ENCODE data around the gene HARBI1.
A peak's percentile ranks its signal among the peaks of the same experiment; 100 is the strongest.

Gene HARBI1

DNA sequence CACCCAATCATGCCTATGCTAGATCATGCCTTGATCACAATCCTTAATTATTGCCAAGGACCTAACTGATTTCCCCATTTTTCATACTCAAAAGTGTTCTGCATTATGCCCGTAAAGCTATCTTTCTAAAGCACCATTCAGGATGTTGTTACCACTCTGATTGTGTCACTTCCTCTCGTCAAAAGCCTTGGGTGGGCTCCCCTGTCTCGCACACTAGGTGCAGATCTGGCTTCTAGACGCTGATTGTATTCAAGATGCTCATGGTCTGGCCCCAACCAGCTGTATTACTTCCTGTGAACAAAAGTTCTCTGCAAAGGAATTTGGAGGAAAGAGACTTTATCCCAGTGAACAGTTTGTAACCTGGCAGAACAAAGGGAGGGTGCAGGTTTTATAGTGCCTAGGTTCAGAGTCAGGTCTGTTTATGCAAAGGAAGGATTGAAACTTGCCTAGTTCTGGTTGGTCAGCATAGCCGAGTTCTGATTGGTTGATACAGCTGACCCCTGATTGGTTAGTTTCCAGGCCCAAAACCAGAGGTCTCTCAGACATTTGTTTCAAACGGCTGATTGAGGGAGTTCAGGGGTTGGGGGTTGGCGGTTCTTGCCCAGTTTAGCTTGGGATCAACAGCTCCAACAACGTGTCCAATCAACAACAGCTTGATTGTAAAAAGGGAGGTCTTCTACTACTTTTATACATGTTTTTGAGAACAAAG lies 25.8 kb upstream of the HARBI1 start:
- peaks cover 35% of the 10 kb centered on the region for H3K36me3 Mint-ChIP-seq (ENCODE audit: low read depth)
- no peak overlapping the region for H3K4me3 Mint-ChIP-seq
- peaks cover 6% of the 10 kb centered on the region for H3K4me1 Mint-ChIP-seq (ENCODE audit: low read depth)
- H3K27me3 Mint-ChIP-seq (ENCODE audit: low read depth) = no peaks in the 10 kb centered on the region
- H3K9me3 Mint-ChIP-seq = peaks cover 5% of the 10 kb centered on the region
- no peak overlapping the region for H3K27ac Mint-ChIP-seq

DNA sequence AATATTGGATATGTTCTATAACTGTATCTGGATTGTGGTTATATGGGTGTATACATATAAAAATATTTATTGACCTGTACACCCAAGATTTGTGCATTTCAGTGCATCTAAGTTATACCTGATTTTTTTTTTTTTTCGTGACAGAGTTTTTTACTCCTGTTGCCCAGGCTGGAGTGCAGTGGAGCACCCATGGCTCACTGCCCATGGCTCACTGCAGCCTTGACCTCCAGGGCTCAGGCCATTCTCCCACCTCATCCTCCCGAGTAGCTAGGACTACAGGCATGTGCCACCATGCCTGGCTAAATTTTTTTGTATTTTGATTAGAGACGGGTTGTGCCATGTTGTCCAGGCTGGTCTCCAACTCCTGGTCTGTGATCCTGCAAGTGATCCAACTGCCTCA lies 24.6 kb upstream of the HARBI1 start:
- Mint-ChIP-seq H3K27ac (no peak overlapping the region), H3K4me3 (no peak overlapping the region), H3K9me3 (peaks cover 5% of the 10 kb centered on the region), H3K27me3 (ENCODE audit: low read depth) (no peaks in the 10 kb centered on the region), H3K36me3 (ENCODE audit: low read depth) (peaks cover 37% of the 10 kb centered on the region), H3K4me1 (ENCODE audit: low read depth) (peaks cover 6% of the 10 kb centered on the region)

DNA sequence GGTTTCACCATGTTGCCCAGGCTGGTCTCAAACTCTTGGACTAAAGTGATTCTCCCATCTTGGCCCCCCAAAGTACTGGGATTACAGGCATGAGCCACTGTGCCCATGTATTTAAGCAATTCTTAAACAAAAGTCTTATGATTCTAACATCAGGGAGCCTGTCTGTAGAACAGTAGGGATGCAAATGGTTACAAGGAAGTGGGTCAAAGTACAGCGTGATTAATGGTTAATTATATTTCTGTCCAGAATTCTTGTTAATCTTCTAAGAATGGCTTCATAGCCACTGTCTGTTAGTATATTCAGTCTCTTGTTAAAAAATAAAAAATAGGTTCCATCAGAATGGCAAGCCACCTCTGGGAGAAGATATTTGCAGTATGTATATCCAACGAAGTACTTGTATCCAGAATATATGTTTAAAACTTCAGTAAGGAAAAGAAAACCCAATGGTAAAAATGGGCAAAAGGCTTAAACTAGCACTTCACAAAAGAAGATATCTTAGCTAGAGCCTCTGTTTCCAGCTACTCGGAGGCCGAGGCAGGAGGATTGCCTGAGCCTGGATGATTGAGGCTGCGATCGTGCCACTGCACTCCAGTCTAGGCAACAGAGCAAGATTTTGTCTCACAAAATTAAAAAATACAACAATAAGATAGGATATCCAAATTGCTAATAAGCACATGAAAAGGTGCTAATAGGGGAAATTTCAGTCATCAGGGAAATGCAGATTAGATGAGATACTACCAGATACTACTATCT lies 23.2 kb upstream of the HARBI1 start:
- no peaks in the 10 kb centered on the region for H3K27me3 Mint-ChIP-seq (ENCODE audit: low read depth)
- no peak overlapping the region for H3K27ac Mint-ChIP-seq
- peaks cover 5% of the 10 kb centered on the region for H3K9me3 Mint-ChIP-seq
- H3K36me3 Mint-ChIP-seq (ENCODE audit: low read depth) = peaks cover 35% of the 10 kb centered on the region
- no peak overlapping the region for H3K4me3 Mint-ChIP-seq
- peaks cover 6% of the 10 kb centered on the region for H3K4me1 Mint-ChIP-seq (ENCODE audit: low read depth)

DNA sequence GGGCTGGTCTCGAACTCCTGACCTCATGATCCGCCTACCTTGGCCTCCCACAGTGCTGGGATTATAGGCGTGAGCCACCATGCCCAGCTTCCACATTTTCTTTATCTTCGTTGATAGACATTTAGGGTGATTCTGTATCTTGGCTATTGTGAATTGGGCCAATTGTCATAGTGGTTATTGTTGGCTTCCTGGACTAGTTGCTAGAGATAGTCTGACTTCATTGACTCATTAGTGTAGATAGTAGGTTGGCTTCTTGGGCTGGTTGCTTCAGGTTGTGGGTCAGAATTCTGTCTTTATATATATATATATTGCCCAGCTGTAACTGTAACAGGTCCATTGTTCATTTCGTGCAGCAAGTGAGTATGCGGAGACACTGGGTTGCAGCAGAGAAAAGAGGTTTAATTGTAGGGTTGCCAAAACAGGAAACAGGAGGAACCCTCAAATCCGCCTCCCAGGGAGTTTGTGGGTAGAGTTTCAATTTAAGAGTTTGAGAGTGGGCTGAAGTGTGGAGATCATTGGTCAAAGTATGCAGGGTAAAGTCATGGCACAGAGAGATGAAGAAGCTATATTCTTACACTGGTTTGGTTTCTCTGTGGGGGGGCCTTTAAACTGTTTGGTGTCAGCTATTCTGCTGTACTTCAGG lies 22.3 kb upstream of the HARBI1 start:
- Mint-ChIP-seq H3K4me1 (ENCODE audit: low read depth) (peaks cover 6% of the 10 kb centered on the region), H3K4me3 (no peak overlapping the region), H3K36me3 (ENCODE audit: low read depth) (peaks cover 32% of the 10 kb centered on the region), H3K27ac (peak overlapping the region; percentile 28), H3K9me3 (peaks cover 5% of the 10 kb centered on the region), H3K27me3 (ENCODE audit: low read depth) (no peaks in the 10 kb centered on the region)

DNA sequence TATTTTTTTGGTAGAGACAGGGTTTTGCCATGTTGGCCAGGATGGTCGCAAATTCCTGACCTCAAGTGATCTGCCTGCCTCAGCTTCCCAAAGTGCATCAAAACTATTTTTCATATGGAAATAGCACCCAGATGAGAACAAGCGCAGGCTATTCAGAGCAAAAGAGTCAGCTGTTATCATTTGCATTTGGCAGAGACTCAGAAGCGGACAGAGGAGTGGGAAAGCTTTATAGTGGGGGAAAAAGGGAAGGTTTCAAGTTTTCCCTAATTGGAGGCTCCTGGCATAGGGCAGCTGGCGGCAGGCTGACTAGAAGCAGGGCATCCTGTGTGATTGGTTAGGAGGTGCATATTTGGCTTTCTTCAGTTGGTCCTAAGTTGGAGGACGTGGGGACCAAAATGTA lies 20.5 kb upstream of the HARBI1 start:
- peaks cover 5% of the 10 kb centered on the region for H3K9me3 Mint-ChIP-seq
- no peak overlapping the region for H3K4me3 Mint-ChIP-seq
- peaks cover 8% of the 10 kb centered on the region for H3K4me1 Mint-ChIP-seq (ENCODE audit: low read depth)
- peaks cover 26% of the 10 kb centered on the region for H3K36me3 Mint-ChIP-seq (ENCODE audit: low read depth)
- H3K27me3 Mint-ChIP-seq (ENCODE audit: low read depth) = no peaks in the 10 kb centered on the region
- H3K27ac Mint-ChIP-seq = no peak overlapping the region

DNA sequence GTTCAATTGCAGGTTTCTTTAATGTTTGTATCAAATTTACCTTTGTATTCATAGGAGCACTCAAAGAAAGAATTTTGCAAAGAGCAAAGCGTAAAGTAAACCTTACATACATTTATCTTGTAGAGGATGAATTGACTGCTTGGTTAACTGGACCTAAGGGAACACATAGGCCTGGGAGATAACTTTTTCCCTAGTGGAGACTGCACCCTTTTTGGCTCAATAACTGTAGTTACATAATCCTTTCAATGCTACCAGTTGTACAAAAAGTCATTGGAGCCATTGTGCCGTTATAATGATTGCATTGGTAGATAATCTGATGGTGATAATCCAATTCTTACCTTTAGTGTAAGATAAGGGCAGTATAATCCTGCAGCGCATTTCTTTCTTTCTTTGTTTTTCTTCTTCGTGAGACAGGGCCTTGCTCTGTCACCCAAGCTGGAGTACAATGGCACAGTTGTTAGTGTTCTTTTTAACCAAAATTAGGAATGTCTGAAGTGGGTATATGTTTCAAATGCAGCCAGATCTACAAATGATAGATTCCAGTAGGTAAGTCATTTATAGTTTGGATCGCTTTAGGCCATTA lies 18.6 kb upstream of the HARBI1 start:
- Mint-ChIP-seq H3K4me1 (ENCODE audit: low read depth) (peaks cover 15% of the 10 kb centered on the region), H3K27me3 (ENCODE audit: low read depth) (no peaks in the 10 kb centered on the region), H3K4me3 (no peak overlapping the region), H3K36me3 (ENCODE audit: low read depth) (peaks cover 26% of the 10 kb centered on the region), H3K9me3 (peaks cover 5% of the 10 kb centered on the region), H3K27ac (no peak overlapping the region)

DNA sequence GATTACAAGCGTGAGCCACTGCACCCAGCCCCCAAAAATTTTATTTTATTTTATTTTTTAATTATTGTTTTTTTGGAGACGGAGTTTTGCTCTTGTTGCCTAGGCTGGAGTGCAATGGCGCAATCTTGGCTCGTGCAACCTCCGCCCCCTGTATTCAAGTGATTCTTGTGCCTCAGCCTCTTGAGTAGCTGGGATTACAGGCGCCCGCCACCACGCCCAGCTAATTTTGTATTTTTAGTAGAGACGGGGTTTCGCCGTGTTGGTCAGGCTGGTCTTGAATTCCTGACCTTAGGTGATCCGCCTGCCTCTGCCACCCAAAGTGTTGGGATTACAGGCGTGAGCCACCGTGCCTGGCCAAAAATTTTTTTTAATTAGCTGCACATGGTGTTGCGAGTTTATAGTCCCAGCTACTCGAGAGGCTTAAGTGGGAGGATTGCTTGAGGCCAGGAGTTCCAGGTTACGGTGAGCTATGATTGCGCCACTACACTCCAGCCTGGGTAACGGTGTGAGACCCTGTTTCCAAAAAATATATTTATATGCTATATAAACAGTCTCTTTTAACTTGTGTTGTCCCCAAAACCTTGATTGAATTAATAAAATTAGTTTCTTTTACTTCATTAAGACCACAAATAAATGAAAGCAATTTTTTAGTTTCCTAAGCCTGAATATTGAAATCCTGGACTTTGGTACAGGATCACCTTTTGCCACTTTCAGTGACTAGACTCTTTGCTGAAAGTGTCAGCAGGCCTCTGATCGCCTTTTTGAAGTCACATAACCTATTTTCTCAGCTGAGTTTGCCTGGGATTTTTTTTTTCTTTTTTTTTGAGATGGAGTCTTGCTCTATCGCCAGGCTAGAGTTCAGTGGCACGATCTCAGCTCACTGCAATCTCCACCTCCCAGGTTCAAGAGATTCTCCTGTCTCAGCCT lies 16.5 kb upstream of the HARBI1 start:
- Mint-ChIP-seq H3K9me3 (no peaks in the 10 kb centered on the region), H3K36me3 (ENCODE audit: low read depth) (peaks cover 18% of the 10 kb centered on the region), H3K27ac (no peak overlapping the region)

DNA sequence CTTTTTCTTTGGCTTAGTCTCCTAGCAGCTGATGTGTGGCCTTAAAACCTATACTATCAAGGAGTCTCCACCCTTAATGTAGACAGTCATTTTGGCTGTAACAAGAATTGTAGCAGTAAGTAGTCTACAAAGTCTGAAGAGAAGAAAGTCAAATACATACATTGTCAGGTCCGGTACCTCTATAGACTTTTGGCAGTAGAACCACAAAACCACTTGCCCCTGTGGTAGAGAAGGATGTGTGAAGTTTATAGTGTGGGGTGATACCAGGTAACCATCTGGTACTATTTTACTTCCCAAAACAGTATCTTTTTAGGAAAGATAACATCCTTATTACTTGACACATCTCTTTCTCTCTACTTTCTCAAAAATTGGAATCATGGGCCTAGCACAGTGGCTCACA lies 15.5 kb upstream of the HARBI1 start:
- Mint-ChIP-seq H3K4me3 (no peak overlapping the region), H3K36me3 (ENCODE audit: low read depth) (peaks cover 13% of the 10 kb centered on the region), H3K27me3 (ENCODE audit: low read depth) (no peaks in the 10 kb centered on the region), H3K27ac (no peak overlapping the region), H3K9me3 (no peaks in the 10 kb centered on the region), H3K4me1 (ENCODE audit: low read depth) (peaks cover 9% of the 10 kb centered on the region)

More for the DNA sequence above, 16.5 kb upstream of the HARBI1 start:
- H3K4me1 Mint-ChIP-seq (ENCODE audit: low read depth) = peaks cover 10% of the 10 kb centered on the region
- no peak overlapping the region for H3K4me3 Mint-ChIP-seq
- H3K27me3 Mint-ChIP-seq (ENCODE audit: low read depth) = no peaks in the 10 kb centered on the region

DNA sequence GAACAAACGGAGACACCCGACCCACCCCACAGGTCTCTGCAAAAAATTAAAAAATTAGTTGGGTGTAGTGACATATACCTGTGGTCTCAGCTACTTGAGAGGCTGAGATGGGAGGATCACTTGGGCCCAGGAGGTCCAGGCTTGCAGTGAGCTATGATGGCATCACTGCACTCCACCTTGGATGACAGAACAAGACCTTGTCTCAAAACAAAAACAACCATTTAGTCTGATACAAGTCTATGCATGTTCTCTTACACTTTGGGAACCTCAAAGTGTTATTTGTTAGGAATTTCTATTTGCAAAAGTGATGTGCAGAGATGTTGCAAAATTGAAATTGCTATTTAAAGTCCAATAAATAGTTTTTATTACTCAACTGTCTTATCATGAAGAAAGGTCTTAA lies 14.6 kb upstream of the HARBI1 start:
- Mint-ChIP-seq H3K4me3 (no peak overlapping the region), H3K36me3 (ENCODE audit: low read depth) (peaks cover 12% of the 10 kb centered on the region), H3K27me3 (ENCODE audit: low read depth) (no peaks in the 10 kb centered on the region), H3K9me3 (no peaks in the 10 kb centered on the region), H3K4me1 (ENCODE audit: low read depth) (peaks cover 9% of the 10 kb centered on the region), H3K27ac (no peak overlapping the region)

DNA sequence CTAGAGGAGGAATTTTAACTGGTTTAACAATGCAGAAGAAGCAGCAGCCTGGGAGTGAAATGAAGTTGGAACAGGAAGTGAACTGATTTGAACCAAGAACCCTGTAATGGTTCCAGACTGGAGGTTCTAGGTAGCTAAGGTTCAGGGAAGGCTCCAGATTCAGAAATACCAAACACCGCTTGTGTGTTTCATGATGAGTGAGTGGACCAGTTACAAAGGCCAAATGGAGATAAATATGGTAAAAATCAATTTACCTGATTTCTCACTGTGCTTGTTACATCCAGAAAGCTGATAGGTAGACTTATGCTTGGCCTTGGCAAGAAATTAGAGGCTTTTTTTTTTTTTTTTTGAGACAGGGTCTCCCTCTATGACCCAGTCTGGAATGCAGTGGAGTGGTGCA lies 13.2 kb upstream of the HARBI1 start:
- Mint-ChIP-seq H3K36me3 (ENCODE audit: low read depth) (peaks cover 15% of the 10 kb centered on the region), H3K27ac (no peak overlapping the region), H3K9me3 (no peaks in the 10 kb centered on the region), H3K27me3 (ENCODE audit: low read depth) (no peaks in the 10 kb centered on the region), H3K4me1 (ENCODE audit: low read depth) (peaks cover 9% of the 10 kb centered on the region), H3K4me3 (no peak overlapping the region)

DNA sequence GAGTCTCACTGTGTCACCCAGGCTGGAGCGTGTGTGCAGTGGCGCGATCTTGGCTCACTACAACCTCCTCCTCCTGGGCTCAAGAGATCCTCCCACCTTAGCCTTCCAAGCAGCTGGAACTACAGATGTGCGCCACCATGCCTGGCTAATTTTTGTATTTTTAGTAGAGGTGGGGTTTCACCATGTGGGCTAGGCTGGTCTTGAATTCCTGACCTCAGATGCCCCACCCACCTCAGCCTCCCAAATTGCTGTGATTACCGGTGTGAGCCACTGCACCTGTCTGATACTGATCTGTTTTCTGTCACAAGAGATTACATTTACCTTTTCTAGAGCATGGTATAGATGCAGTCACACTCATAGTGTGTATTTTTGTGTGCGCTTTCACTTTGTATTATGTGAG lies 11.9 kb upstream of the HARBI1 start:
- H3K4me1 Mint-ChIP-seq (ENCODE audit: low read depth) = peaks cover 9% of the 10 kb centered on the region
- H3K4me3 Mint-ChIP-seq = no peak overlapping the region
- H3K36me3 Mint-ChIP-seq (ENCODE audit: low read depth) = peaks cover 23% of the 10 kb centered on the region
- no peak overlapping the region for H3K27ac Mint-ChIP-seq
- H3K9me3 Mint-ChIP-seq = no peaks in the 10 kb centered on the region
- H3K27me3 Mint-ChIP-seq (ENCODE audit: low read depth) = no peaks in the 10 kb centered on the region

DNA sequence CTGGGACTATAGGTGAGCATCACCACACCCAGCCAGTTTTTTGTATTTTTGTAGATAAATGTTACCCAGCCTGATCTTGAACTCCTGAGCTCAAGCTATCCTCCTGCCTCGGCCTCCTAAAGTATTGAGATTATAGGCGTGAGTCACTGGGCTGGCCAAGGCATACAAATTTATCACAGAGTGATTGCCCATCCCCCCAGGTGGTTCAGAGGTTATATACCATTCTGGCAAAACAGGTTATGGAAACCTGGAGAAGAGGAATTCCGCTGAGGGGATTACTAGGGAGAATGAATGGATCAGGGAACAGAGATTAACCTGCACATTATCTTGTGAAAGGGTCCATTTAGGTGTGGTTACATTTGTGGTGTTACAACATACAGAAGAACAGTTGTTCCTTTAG lies 8.4 kb upstream of the HARBI1 start:
- Mint-ChIP-seq H3K27me3 (ENCODE audit: low read depth) (no peaks in the 10 kb centered on the region), H3K4me1 (ENCODE audit: low read depth) (peaks cover 10% of the 10 kb centered on the region), H3K9me3 (no peaks in the 10 kb centered on the region), H3K27ac (no peak overlapping the region), H3K36me3 (ENCODE audit: low read depth) (peaks cover 28% of the 10 kb centered on the region), H3K4me3 (no peak overlapping the region)

DNA sequence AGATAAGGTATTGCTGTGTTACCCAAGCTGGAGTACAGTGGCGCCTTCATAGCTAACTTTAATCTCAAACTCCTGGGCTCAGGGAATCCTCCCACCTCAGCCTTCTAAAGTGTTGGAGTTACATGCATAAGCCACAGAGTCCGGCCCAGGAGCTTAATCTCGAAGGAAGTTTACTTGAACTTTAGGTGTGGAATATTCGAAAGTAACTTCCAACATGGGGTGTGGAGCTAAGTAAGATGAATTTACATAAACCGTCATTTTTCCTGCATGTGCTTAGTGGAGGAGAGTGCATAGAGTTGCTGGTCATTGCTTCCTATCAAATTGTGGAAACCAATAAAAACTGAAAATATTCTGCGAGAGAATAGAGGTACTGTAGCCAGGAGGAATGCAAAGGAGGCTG lies 1.8 kb upstream of the HARBI1 start:
- peak overlapping the region; percentile 66 for H3K4me3 Mint-ChIP-seq
- peaks cover 20% of the 10 kb centered on the region for H3K36me3 Mint-ChIP-seq (ENCODE audit: low read depth)
- peaks cover 33% of the 10 kb centered on the region for H3K4me1 Mint-ChIP-seq (ENCODE audit: low read depth)
- H3K9me3 Mint-ChIP-seq = no peaks in the 10 kb centered on the region
- H3K27me3 Mint-ChIP-seq (ENCODE audit: low read depth) = no peaks in the 10 kb centered on the region
- H3K27ac Mint-ChIP-seq = no peak overlapping the region

DNA sequence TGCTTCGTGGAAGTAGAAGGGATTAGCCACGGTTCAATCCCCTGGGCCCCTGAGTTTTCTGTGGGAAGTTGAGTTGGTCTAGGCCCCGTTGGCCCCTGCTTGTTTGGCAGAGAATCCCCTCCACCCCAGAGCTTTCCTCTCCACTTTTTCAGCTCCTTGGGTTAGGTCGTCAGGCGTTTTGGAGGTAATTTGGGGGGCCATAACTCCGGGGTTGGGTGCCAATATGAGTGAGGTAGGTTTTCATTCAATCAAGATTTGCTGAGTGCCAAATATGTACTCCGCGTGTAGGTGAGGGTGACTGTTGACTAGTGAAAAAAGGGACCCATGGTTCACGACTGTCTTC lies 916 bp upstream of the HARBI1 start:
- peaks cover 33% of the 10 kb centered on the region for H3K4me1 Mint-ChIP-seq (ENCODE audit: low read depth)
- peak overlapping the region; percentile 100 for H3K27ac Mint-ChIP-seq
- H3K4me3 Mint-ChIP-seq = peak overlapping the region; percentile 95
- H3K27me3 Mint-ChIP-seq (ENCODE audit: low read depth) = no peaks in the 10 kb centered on the region
- H3K9me3 Mint-ChIP-seq = no peaks in the 10 kb centered on the region
- peaks cover 20% of the 10 kb centered on the region for H3K36me3 Mint-ChIP-seq (ENCODE audit: low read depth)
